ELR (cell line): ENCODE measurements around the gene COL1A2.

Source experiments
- DNase-seq: peaks from one replicate; pipeline ENCODE4 v3.0.0-alpha.2; 2015; ENCODE audit warnings: low read depth

COL1A2 gene

DNA sequence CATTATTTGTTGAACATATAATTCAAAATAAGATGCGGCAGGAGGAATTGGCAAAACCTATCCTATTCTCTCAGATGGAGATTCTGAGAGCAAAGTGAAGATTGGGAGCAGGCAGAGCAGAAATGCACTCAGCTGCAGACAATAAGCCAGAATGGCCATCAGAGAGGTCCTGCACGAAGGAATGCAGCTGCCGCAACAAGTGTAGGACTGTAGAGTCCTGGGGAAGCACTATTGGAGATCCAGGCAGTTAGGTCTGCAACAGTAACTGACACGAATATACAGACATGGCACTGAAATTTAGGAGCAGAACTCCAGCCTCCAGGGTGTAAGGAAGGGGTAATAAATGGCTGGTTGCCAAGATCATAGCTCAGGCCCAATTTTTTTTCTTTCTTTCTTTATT lies 10.4 kb upstream of the COL1A2 start:
- no peak for DNase-seq

DNA sequence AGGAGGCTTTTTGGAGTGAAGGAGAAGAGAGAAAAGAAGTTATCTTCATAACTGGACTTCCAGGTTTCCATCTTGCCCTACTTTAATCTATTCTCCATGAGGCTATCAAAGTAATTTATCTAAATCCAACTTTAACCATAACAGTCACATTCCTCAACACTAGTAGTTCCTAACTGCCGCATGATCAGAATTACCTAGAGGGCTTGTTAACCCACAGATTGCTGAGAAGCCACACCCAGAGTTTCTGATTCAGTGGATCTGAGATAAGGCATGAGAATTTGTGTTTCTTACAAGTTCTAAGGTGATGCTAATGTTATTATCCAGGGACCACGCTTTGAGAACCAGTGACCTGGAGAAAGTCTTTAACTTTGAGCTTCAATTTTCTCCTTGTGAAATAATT lies 8.3 kb upstream of the COL1A2 start:
- DNase-seq = no peak

DNA sequence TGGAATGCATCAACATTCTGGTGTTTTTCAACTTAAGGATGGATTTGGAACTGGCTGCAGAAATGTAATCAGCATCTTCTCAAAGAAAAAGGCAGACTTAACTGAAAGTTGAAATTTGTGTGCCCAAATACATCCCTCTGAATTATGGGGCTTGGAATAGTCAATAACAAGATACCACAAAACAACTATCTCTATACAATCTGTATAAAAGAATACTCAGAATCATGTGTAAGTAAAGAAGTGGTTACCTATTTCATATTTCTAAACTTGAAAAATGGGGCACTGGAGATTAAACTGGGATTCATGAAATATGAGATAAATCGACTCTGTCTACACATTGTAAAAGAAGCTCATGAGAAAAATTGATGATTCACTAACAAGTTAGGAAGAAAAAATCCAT lies 6.2 kb upstream of the COL1A2 start:
- DNase-seq = no peak

DNA sequence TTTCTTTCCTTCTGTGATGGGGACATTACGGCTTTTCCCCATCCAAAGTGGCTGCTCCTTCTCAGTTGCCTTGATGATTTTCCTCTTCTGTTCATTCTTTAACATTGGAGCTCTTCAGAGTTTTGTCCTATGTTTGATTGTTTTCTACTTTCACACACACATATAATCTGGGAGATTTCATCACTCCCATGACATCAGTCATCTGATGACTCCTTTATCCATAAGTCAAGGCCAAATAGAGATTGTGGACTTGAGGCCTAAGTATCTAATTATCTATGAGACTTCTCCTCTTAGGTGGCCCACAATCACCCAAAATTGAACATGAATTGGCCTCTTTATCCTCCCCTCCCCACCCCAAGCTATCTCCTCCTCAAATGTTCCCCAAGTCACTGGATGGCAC lies 5.3 kb upstream of the COL1A2 start:
- DNase-seq = no peak

DNA sequence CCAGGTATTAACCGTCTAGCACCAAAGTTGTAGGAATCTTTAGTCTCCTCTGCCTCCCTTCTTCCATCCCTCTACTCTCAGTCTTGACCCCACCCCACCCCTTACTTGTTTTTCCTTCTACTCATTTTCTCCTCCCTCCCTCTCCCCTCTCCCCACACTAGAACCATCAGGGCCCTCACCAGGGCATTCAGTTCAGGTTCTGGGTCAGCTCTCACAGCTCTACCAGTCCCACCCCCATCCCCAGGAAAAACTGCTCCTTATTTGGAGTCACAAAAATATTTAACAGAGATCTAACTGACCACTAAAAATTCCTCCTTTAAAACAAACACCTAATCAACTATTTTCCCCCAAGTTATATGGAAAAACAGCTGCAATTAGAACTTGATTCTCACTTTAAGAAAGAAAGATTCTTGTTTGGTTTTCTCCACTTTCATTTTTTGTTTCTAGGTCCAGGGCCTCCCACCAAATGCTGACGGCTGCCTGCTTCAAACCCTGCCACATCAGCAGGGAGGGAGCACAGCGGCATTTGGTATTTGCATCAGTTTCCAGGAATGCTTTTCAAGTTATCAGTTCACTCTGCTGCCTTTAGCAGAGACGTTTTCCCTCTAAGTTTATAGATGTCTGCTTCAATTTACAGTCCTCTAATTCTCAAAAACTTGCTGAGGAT lies 2.8 kb upstream of the COL1A2 start:
- peak; percentile 32 for DNase-seq

DNA sequence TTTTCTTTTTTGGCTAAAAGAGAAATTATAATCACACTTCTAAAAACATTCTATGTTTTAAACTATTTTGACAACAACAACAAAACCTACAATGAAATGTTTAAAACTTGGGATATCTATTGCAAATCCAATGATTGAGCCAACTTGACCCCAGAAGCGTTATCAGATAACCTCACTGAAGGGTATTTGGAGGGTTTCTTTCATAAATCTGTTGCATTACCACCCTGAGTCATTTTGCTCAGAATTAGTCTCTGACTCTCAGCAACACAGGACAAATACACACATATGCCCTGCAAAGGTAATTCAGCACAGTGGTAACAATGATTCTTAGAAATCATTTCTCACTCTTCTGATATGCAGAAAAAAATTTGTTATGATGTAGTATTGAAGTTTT lies 2.3 kb upstream of the COL1A2 start:
- peak; percentile 35 for DNase-seq

DNA sequence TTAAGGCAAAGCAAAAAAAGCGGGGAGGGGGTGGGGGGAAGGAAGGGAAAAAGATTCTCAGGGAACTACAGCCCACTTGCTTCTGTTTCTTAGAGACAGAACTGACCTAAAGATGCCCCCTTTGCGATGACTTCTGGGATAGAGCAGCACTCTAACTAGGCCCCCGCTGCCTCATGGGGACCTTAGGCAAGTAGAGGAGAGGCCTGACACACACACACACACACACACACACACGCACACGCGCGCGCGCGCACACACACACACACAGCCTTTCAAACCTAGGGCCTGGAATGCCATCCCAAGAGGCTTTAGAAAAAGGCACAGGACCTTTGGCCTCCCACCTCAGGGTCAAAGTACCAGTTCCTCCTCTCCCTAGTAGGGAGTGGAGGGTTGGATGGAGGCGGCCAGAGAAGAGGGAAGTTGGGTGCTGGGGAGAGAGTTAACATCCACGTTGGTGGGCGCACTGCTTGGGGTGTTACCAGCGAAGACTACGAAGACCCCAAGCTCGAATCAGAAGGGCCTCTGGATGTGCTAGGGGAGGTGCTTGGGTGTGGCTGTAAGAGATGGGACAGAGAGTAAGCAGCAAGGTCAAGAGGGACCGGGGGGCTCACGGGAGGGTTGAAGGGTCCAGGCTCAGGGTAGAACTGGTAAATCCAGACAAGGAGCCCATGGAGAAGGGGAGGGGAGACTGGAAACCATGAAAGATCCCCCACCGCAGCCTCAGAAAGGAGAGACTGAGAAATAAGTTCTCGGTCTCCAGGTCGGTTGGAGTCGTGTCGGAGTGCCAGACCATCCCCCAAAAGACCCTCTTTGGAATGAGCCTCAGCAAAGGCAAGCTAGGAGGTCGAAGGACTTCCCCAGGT lies 1.2 kb upstream of the COL1A2 start:
- no peak for DNase-seq

DNA sequence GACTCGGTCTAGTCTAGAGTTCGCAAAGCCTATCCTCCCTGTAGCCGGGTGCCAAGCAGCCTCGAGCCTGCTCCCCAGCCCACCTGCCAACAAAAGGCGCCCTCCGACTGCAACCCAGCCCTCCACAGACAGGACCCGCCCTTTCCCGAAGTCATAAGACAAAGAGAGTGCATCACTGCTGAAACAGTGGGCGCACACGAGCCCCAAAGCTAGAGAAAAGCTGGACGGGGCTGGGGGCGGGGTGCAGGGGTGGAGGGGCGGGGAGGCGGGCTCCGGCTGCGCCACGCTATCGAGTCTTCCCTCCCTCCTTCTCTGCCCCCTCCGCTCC lies 622 bp upstream of the COL1A2 start:
- no peak for DNase-seq

DNA sequence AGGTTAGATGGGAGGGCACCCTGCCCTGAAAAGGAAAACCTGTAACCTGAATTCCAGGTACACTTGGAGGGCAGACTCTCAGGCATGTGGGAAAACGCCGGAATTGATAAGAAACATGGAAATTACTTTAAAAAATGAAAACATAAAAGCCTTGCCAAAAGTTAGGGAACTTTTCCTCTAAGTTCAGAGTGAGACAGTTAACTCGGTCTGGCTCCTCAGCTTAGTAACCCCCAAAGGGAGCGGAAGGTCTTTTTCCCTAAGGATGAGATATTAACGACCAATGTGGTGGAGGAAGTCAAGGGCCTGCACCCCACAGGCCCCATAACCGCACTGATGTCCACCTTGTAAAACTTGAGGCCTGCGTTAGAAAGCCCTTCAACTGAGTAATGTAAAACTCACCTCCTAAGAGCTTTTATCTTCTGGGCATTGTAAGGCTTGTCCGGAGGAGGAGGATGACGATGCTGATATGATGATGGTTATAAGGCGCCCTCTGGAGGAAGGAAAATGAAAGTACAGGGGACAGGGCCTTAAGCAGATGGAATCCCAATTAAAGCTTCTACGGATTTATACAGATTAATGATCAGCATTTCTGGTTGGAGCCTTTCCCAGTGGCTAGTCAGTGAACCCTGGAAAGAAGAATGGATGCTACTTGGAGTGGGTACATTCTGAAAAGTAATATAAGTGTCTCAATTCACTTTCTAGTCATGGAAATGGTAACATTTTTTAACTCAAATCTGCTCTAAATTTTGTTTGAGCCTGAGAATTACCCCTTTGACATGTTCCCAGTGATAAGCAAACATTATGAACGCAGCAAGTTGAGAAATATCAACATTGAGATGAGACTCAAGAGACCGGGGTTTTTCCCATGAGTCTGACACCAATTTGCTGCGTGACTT lies 694 bp downstream of the COL1A2 start:
- DNase-seq = peak; percentile 89

DNA sequence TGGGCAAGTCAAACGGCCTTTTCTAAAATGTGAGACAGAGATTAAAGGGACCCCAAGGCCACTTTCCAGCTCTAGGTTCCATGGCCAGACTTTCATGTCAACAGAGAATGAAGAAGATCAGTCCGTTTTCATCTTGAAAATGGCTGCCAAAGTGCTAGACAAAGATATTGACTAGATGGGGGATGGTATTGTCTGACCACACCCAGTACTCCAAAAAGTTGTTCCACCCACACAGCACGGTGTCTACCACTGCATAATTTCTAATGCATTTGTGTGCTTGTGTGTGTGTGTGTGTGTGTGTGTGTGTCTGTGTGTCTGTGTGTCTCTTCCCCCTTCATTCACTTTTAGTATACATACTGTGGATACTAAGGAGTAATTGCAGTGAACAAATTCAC lies 1.3 kb downstream of the COL1A2 start:
- DNase-seq = peak; percentile 66

DNA sequence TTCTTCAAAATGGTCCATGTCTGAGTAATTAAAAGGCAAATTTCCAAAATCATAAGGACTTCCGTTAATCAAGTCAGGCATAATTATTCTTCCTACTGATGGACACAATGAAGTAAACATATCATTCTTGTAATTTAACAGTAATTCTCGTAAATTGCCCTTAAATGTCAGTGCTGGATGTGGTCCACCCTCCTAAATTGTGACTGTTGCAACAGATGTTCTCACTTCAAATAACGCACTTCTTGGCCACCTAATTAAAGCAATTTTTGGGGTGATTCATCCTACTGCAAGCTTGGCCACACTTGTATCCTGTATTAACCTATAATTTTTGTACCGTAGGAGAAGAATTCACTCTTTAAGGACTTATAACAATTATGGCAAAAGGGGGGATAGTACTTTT lies 1.9 kb downstream of the COL1A2 start:
- peak; percentile 12 for DNase-seq

DNA sequence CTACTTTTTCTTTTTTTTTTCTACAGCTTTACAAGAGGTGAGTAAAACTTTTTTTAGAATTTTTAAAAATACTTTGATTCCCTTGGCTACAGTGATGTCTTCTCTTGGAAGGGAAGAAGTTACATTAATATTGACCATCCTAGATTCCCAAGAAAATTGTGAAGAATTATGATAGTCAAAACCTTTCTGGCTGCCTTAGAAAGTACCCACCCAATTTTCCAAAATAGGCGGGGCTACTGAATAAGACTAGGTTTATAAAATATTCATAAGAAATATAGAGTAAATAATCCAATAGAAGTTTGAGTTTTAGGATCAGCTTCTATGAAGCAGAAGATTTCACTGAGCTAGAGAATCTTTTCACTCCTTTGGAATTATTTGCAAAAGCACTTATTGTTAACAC lies 3.0 kb downstream of the COL1A2 start:
- no peak for DNase-seq

DNA sequence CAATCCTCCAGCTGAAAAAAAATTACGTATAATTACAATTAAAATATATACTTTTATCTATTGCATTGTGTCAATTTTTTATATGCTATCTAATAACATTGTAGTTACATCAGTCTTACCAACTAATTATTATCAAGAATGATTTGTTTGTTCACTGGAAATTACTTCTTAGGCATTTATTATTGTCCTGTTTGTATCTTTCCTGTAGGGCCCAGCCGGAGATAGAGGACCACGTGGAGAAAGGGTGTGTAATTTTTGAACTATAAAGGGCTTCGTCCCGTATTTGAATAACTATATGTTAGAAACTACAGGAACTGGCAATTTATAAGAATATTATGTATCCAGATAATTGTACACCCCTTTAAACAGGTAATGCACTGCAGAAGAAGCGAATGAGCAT lies 4.1 kb downstream of the COL1A2 start:
- DNase-seq = peak; percentile 16

DNA sequence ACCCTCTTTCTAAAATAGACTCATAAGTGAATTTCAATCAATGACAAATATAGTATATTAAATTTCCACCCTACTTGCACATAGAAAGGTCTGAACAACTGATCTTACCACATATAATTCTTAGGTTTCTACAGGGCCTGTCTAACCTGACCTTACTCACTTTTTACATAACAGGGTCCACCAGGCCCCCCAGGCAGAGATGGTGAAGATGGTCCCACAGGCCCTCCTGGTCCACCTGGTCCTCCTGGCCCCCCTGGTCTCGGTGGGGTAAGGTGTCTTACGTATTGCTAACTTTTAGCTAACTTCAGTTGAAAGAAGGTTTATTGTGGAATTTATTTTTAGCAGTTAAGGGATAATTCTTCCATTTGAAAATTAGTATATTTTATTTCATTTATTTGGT lies 5.3 kb downstream of the COL1A2 start:
- DNase-seq = no peak

DNA sequence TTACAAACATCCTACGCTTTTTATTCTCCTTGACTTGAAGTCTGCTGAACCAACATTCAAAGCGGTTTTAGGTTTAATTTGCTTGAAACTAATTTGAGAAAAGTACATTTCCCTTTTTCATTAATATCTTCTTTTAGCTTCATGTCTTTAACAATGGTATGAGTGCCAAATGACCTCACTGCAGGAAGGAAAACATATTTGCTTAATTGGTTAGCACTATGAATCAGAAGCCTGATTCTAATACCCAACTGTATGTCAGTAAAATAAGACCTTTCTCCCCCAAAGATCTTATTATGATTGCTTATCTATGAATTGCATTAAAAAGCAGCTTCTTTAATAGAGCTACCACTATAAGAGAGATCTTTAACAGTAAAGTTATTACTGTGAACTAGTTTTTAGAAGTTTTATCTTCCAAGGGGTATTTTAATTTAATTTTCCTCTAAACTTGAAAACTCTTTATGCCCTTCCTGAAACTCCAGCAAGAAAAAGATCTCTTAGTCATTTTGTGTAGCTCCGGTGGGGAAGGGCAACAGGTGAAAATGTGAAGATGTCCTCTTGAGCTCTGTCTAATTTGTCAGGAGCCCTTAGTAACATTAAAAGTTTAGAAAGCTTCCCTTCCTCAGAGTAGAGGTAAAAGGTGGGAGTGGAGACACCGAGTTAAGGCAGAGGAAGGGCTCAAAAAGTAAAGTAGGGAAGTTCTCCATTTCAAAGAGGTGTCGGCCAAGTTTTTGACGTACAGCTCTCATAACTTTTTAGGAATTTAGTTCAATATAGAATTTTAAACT lies 6.1 kb downstream of the COL1A2 start:
- DNase-seq = peak; percentile 37

DNA sequence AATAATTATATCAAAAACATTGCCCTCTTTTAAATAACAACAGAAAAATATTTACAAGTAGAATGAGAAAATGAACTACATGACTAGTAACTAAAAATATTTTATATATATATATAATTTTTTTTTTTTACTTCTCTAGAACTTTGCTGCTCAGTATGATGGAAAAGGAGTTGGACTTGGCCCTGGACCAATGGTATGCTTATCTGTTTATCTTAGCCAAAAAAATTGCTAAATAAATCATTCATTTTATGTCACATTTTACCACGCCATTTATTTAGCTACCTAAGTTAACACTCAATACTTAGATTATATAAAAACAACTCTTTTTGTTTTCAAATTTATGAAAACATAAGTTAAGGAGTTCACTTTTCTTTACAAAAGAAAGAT lies 6.7 kb downstream of the COL1A2 start:
- no peak for DNase-seq

DNA sequence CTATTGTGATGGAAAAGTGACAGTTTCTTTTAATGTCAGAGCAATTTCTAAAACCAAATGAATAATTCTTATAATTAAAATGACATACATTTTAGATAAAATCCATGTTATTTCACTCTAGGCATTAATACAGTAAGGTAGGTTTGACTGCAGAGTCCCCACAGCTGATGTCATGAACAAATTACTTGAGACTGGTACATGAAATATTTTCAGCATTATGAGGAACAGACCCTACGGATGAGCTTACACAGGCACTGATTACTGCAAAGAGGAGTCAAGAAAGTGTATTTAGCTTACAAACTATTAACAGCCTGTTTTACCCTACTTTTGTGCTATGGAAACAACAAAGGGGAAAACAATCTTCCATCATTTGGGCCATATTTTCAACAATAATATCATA lies 8.9 kb downstream of the COL1A2 start:
- no peak for DNase-seq

DNA sequence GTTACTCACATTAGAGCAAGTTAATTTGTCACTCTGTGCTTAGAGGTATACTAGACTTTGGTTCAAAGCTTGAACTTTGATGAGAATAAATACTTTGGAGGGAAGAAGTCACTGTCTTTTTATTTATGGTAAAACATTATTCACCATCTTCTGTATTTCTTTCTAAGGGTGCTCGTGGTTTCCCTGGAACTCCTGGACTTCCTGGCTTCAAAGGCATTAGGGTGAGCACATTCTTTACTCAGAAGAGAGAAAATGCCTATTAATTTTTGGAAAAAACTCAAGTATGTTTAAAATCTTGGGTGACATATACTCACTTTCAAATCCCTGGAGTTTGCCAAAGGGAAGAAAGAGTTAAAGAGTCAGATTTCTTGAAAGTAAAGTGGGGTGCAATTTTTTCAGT lies 10.8 kb downstream of the COL1A2 start:
- peak; percentile 8 for DNase-seq

DNA sequence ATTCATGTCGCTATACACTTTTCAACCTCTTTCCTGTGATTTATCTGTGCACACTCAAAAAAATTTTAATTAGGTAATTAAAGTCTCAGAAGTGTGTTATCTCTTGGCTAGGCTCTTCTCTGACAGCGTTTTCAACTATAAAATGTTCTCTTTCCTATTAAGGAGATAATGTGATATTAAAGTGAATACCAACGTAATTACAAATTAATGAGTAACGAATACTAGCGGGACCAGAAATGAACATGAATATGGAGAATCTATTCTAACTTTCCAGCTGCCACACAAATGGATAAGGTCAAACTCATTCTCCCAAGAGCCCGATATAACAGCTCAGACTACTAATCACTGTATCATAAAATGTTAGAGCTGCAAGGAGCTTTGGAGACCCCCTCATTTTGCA lies 12.0 kb downstream of the COL1A2 start:
- DNase-seq = no peak

DNA sequence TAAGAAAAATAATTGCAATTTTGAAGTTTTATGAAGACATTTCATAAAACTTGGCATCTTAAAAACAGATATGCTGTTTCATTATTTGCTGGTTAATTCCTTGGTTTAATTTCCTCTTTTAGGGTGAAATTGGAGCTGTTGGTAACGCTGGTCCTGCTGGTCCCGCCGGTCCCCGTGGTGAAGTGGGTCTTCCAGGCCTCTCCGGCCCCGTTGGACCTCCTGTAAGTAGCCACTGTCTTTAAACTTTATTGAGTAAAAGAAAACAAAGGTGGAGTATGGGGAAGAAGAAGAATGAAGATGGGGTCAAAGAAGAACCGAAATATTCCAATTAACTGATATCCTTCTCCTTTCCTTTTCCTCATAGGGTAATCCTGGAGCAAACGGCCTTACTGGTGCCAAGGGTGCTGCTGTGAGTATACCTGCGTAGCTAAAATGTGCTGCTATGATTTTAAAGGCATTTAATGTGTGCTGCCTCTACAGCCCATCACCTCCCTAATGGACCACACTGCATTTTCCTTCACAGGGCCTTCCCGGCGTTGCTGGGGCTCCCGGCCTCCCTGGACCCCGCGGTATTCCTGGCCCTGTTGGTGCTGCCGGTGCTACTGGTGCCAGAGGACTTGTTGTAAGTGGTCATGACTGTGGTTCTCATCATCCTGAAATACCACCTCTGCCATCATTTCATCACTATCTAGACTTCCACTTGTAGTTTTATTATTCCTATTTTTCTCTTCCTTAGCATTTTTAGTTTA lies 14.7 kb downstream of the COL1A2 start:
- no peak for DNase-seq

DNA sequence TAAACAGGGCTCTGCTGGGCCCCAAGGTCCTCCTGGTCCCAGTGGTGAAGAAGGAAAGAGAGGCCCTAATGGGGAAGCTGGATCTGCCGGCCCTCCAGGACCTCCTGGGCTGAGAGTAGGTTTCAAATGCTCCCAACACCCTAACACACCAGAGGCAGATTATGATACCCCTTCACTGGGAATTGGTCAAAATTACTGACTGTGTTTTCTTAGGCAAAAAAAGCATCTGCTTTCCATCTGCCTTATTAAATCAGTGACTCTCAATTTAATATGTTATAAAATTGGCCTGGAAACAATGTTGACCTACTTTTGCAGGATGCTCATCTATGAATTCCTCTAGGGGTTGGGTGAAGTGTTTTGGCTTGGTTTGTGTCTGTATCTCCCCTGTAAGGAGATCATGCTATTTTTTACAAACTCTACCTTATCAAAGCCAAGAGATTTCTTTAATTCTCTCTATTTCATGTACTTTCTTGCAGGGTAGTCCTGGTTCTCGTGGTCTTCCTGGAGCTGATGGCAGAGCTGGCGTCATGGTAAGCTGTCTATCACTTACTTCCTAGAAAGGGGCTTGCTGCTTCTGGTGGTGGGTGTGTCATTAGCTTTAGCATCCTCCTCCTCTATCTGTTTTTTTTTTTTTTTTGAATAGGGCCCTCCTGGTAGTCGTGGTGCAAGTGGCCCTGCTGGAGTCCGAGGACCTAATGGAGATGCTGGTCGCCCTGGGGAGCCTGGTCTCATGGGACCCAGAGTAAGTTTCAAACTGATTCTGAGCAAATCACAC lies 15.9 kb downstream of the COL1A2 start:
- DNase-seq = no peak
